Mesodermal cell (in vitro differentiated cells): ENCODE data around the gene VASH1.

Experiments
- H3K27ac ChIP-seq: 2 replicates; pipeline ENCODE4 v1.7.0; 2013; ENCODE audit warnings: mild to moderate bottlenecking, low read depth, low read length, moderate library complexity; ENCODE audit not compliant: severe bottlenecking
- H3K36me3 ChIP-seq: 2 replicates; pipeline ENCODE4 v1.7.1; 2013; ENCODE audit warnings: mild to moderate bottlenecking, low read length, moderate library complexity; ENCODE audit not compliant: control insufficient read depth, insufficient read depth
- H3K4me1 ChIP-seq: one replicate; pipeline ENCODE4 v1.7.1; 2013; ENCODE audit warnings: mild to moderate bottlenecking, low read length; ENCODE audit not compliant: insufficient read depth, control insufficient read depth, poor library complexity, severe bottlenecking
- H3K4me3 ChIP-seq: 2 replicates; pipeline ENCODE4 v1.7.0; 2013; ENCODE audit warnings: low read length, control low read depth, mild to moderate bottlenecking; ENCODE audit not compliant: insufficient read depth, poor library complexity, severe bottlenecking; ENCODE audit errors: extremely low read depth
- H3K9me3 ChIP-seq: 2 replicates; pipeline ENCODE4 v1.7.1; 2013; ENCODE audit warnings: mild to moderate bottlenecking, low read length, moderate library complexity; ENCODE audit not compliant: control insufficient read depth
- WGBS, 2 experiments: methylation state at CpG; one replicate each; pipeline ENCODE4 v1.1.5; 2013; ENCODE audit warnings: missing lambda C conversion rate in 2 of 2; ENCODE audit not compliant: insufficient coverage in 2 of 2; 5-methylcytosine and 5-hydroxymethylcytosine counted together

VASH1 gene

DNA sequence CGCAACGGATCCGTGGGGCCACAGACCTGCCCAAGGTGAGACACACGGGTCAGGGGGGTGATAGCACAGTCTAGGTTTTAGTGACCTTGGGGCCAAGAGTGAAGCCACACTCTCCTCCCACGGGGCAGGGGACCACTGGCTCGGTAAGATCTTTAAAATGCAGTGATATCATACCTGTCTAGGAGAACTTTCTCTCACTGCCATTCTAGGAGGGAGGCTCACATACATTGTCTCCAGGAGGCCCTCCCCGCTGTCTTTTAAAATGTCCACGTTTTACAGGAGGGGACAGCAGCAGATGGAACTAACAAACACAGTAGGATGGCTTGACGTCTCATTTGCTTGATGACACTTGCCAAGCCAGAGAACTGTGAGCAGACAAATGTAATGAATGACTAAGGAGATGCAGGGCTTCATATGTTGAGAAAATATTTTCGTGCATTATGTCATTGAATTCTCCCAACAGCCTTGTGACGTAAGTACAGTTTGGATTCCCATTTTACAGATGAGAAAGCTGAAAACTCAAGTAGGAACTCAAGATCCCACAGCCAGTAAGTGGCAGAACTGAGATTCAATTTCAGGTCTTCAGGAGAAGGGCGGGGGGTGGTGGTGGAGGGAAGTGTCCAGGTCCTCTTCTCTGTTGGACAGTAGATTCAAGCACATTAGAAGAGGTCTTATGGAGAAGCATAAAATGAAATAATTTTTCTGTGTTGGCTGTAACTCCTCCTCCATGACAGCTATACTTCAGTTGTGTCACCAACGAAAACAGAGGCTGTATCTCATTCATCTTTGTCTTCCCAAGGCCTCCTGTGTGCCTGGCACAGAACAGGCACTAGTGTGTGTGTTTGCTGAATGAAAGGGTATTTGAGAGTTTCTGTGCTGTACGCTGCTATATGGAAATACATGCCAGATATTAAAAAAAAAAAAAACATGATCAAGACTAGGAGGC lies 2.1 kb downstream of the VASH1 start:
- Histone ChIP-seq H3K27ac (no peak overlapping the region), H3K9me3 (no peaks in the 10 kb centered on the region), H3K36me3 (peaks cover 13% of the 10 kb centered on the region), H3K4me3 (peak overlapping the region; percentile 65), H3K4me1 (peaks cover 31% of the 10 kb centered on the region)
- WGBS, 2 experiments, result 82 to 86% methylated on average over 9 to 11 of the region's 14 CpGs

DNA sequence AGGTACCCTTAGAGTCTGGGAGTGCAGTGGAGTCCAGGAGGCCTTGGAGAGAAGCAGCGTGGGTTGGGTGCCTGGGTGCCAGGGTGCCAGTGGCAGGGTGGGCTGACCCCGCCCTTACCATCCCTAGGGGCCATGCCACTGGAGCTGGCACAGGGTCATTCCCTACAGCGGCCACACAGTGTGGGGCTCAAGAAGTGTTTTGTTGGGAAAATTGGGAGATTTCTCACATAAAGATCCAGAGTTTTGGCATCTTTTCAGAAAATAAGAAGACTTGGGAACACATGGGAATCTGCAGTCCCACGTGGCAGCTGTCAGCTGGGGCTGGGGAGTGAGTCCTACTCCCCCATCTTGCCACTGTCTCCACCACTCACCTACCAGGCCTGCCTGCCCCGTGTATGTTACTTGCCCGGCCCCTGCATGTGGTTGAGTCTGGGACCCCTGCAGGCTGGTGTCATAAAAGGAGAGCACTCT lies 4.2 kb downstream of the VASH1 start:
- WGBS, 2 experiments, result 80 to 90% methylated on average over 3 to 6 of the region's 6 CpGs
- Histone ChIP-seq H3K36me3 (peaks cover 25% of the 10 kb centered on the region), H3K4me3 (no peak overlapping the region), H3K27ac (no peak overlapping the region), H3K4me1 (peaks cover 38% of the 10 kb centered on the region), H3K9me3 (no peaks in the 10 kb centered on the region)

DNA sequence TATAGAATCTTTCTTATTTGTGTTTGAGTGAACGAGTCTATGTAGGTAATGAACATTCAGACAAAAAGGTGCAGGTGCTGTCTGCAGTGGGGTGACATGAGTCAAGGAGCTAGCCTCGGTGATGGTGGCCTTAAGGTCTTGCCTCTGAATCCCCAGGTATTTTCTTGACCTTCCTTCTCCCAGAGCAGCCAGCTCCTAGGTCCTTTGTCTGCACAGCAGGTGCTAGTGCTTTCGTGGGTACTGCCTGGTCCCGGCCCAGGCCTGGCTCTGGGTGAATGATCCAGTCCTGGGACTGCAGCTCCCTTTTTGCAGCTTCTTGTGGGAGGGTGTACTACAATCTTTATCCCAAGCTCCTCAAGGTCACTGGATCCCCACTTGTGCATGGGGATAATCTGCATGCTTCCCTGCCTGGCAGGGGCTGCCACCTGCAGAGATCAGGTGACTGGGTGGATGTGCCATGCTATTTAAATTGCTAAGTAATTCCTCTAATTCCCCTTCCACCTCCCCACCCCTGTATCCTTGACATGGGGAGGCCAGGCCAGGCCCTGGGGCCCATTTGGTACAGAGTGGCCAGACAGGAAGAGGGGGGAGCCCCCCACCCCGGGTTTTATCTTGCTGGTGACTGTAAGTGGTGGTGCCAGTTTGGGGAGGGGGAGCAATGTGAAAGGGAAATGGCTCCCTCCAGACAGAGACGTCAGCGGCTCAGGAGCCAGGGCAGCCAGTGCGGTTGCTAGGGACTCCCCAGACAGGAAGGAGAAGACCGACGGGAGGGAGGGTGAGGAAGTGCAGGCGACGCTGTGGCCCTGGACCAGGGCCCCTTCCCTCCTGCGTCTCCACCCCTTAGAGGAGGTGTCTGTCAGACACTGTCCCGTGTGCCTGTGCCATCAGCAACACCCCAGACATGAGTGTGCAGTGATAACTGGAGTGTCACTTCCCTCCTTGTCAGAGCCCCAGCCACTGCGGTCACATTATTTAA lies 6.7 kb downstream of the VASH1 start:
- H3K27ac ChIP-seq, result peak overlapping the region; percentile 55
- peaks cover 32% of the 10 kb centered on the region for H3K36me3 ChIP-seq
- whole genome bisulfite sequencing, 2 experiments, result 47 to 52% methylated on average over 6 to 11 of the region's 15 CpGs
- H3K4me3 ChIP-seq, result no peak overlapping the region
- H3K4me1 ChIP-seq, result peaks cover 41% of the 10 kb centered on the region
- H3K9me3 ChIP-seq, result no peaks in the 10 kb centered on the region

- peaks cover 32% of the 10 kb centered on the region for H3K36me3 ChIP-seq
- H3K9me3 ChIP-seq, result no peaks in the 10 kb centered on the region
- WGBS, 2 experiments, result 80 to 96% methylated on average over 6 to 8 of the region's 11 CpGs
- peak overlapping the region; percentile 55 for H3K27ac ChIP-seq
- peaks cover 47% of the 10 kb centered on the region for H3K4me1 ChIP-seq
- no peak overlapping the region for H3K4me3 ChIP-seq
Measured at GRCh38 chr14:76768671-76769500, 7.6 kb downstream of the VASH1 start.

- Histone ChIP-seq H3K36me3 (peaks cover 32% of the 10 kb centered on the region), H3K4me1 (peaks cover 56% of the 10 kb centered on the region), H3K9me3 (no peaks in the 10 kb centered on the region), H3K27ac (no peak overlapping the region), H3K4me3 (no peak overlapping the region)
- WGBS, 2 experiments, result 94% methylated on average over 17 of the region's 18 CpGs
Measured at GRCh38 chr14:76769636-76770292, 8.5 kb downstream of the VASH1 start.

GRCh38 chr14:76770521-76771436 lies 9.5 kb downstream of the VASH1 start:
- Histone ChIP-seq H3K4me3 (no peak overlapping the region), H3K36me3 (peaks cover 25% of the 10 kb centered on the region), H3K4me1 (peaks cover 51% of the 10 kb centered on the region), H3K9me3 (no peaks in the 10 kb centered on the region), H3K27ac (peak overlapping the region; percentile 5)
- 98 to 100% methylated on average over 4 to 7 of the region's 10 CpGs for WGBS, 2 experiments

- Histone ChIP-seq H3K9me3 (no peaks in the 10 kb centered on the region), H3K4me1 (peaks cover 55% of the 10 kb centered on the region), H3K36me3 (peaks cover 25% of the 10 kb centered on the region), H3K27ac (no peak overlapping the region), H3K4me3 (no peak overlapping the region)
- WGBS, 2 experiments, result 93 to 97% methylated on average over 5 to 6 of the region's 9 CpGs
Measured at GRCh38 chr14:76771437-76771980, 10.2 kb downstream of the VASH1 start.

- Histone ChIP-seq H3K4me3 (no peak overlapping the region), H3K27ac (peak overlapping the region; percentile 92), H3K9me3 (no peaks in the 10 kb centered on the region), H3K36me3 (peaks cover 31% of the 10 kb centered on the region), H3K4me1 (peaks cover 53% of the 10 kb centered on the region)
- WGBS, 2 experiments, result 27 to 41% methylated on average over 6 of the region's 13 CpGs
Measured at GRCh38 chr14:76772300-76773187, 11.3 kb downstream of the VASH1 start.
